SK-N-SH treated with all-trans-retinoic acid at 6 μM for 48 hours (cell line): ENCODE data around the gene APOL2.
"Not testable (repeated sequence)": the region's sequence is repeated elsewhere in the genome, so short reads cannot be mapped to it uniquely, and the experiment has no call there.

Source experiments
- ATAC-seq: fragments of 200-7000 bp; cut with Tn5 transposase; 3 replicates; pipeline ENCODE4 v1.9.1; 2020; ENCODE audit warnings: mild to moderate bottlenecking, moderate library complexity
- ARNTL ChIP-seq: fragments of 450-650 bp; formaldehyde crosslinking; IDR thresholded peaks from 2 replicates; pipeline ENCODE4 v1.5.0; 2020; ENCODE audit warnings: low read depth, mild to moderate bottlenecking, moderate library complexity, borderline replicate concordance
- BACH2 ChIP-seq: fragments of 250-450 bp; sonication (Bioruptor Pico); IDR thresholded peaks from 2 replicates; pipeline ENCODE4 v1.9.0; 2021; ENCODE audit warnings: mild to moderate bottlenecking, borderline replicate concordance
- CSDC2 ChIP-seq: fragments of 250-450 bp; sonication (Bioruptor Pico); IDR thresholded peaks from 2 replicates; pipeline ENCODE4 v1.5.0; 2020; ENCODE audit warnings: mild to moderate bottlenecking, moderate library complexity
- ESRRG ChIP-seq: fragments of 250-450 bp; sonication (Bioruptor Pico); IDR thresholded peaks from 2 replicates; pipeline ENCODE4 v1.6.1; 2021; ENCODE audit warnings: mild to moderate bottlenecking
- GLIS3 ChIP-seq: fragments of 250-450 bp; sonication (Bioruptor Pico); IDR thresholded peaks from 2 replicates; pipeline ENCODE4 v1.5.0; 2020; ENCODE audit warnings: mild to moderate bottlenecking, moderate library complexity
- ISL1 ChIP-seq: fragments of 250-450 bp; sonication (Bioruptor Pico); IDR thresholded peaks from 2 replicates; pipeline ENCODE4 v2.1.2; 2022; ENCODE audit warnings: mild to moderate bottlenecking, moderate library complexity
- OSR1 ChIP-seq: fragments of 250-450 bp; sonication (Bioruptor Pico); IDR thresholded peaks from 2 replicates; pipeline ENCODE4 v1.8.0; 2022; ENCODE audit warnings: moderate library complexity, mild to moderate bottlenecking, inconsistent platforms
- PPARA ChIP-seq: fragments of 250-450 bp; sonication (Bioruptor Pico); IDR thresholded peaks from 2 replicates; pipeline ENCODE4 v1.5.0; 2020; ENCODE audit warnings: mild to moderate bottlenecking, borderline replicate concordance
- RARB ChIP-seq: fragments of 250-450 bp; sonication (Bioruptor Pico); IDR thresholded peaks from 2 replicates; pipeline ENCODE4 v1.8.0; 2021; ENCODE audit warnings: mild to moderate bottlenecking, moderate library complexity
- SNAI2 ChIP-seq: fragments of 250-450 bp; sonication (Bioruptor Pico); IDR thresholded peaks from 2 replicates; pipeline ENCODE4 v1.5.0; 2020; ENCODE audit warnings: mild to moderate bottlenecking, moderate library complexity
- TCF4 ChIP-seq: fragments of 250-450 bp; sonication (Bioruptor Pico); IDR thresholded peaks from 2 replicates; pipeline ENCODE4 v1.8.0; 2021; ENCODE audit warnings: mild to moderate bottlenecking, moderate library complexity, borderline replicate concordance
- TOX ChIP-seq: fragments of 250-450 bp; sonication (Bioruptor Pico); IDR thresholded peaks from 2 replicates; pipeline ENCODE4 v1.8.0; 2021; ENCODE audit warnings: mild to moderate bottlenecking, moderate library complexity, borderline replicate concordance
- ZC3H10 ChIP-seq: fragments of 250-450 bp; sonication (Bioruptor Pico); IDR thresholded peaks from 2 replicates; pipeline ENCODE4 v1.5.1; 2021; ENCODE audit warnings: mild to moderate bottlenecking, moderate library complexity
- ZFP3 ChIP-seq: fragments of 250-450 bp; sonication (Bioruptor Pico); IDR thresholded peaks from 2 replicates; pipeline ENCODE4 v1.5.0; 2020; ENCODE audit warnings: mild to moderate bottlenecking, moderate library complexity
- ZFP30 ChIP-seq: fragments of 450-650 bp; formaldehyde crosslinking; IDR thresholded peaks from 2 replicates; pipeline ENCODE4 v1.5.0; 2022; ENCODE audit warnings: mild to moderate bottlenecking, moderate library complexity
- ZNF565 ChIP-seq: fragments of 450-650 bp; formaldehyde crosslinking; conservative IDR thresholded peaks from 2 replicates; pipeline ENCODE4 v1.5.0; 2020; ENCODE audit warnings: low read depth, mild to moderate bottlenecking, moderate library complexity
- ZNF70 ChIP-seq: fragments of 450-650 bp; formaldehyde crosslinking; IDR thresholded peaks from 2 replicates; pipeline ENCODE4 v1.5.0; 2020; ENCODE audit warnings: mild to moderate bottlenecking, moderate library complexity
- ZNF8 ChIP-seq: fragments of 450-650 bp; formaldehyde crosslinking; IDR thresholded peaks from 2 replicates; pipeline ENCODE4 v1.5.0; 2020; ENCODE audit warnings: mild to moderate bottlenecking, moderate library complexity
- TF ChIP-seq, protein P1 (sequence below): fragments of 250-450 bp; sonication (Bioruptor Pico); IDR thresholded peaks from 2 replicates; pipeline ENCODE4 v1.5.1; 2021; ENCODE audit warnings: mild to moderate bottlenecking, moderate library complexity
- TF ChIP-seq, protein P2 (sequence below): fragments of 250-450 bp; sonication (Bioruptor Pico); IDR thresholded peaks from 2 replicates; pipeline ENCODE4 v1.5.1; 2020; ENCODE audit warnings: low read depth, mild to moderate bottlenecking, moderate library complexity
- TF ChIP-seq, protein P3 (sequence below): fragments of 250-450 bp; sonication (Bioruptor Pico); IDR thresholded peaks from 2 replicates; pipeline ENCODE4 v1.5.0; 2020; ENCODE audit warnings: mild to moderate bottlenecking, moderate library complexity
- TF ChIP-seq, protein P4 (sequence below): fragments of 250-450 bp; sonication (Bioruptor Pico); IDR thresholded peaks from 2 replicates; pipeline ENCODE4 v1.8.0; 2020; ENCODE audit warnings: mild to moderate bottlenecking, moderate library complexity, borderline replicate concordance

APOL2 gene

DNA sequence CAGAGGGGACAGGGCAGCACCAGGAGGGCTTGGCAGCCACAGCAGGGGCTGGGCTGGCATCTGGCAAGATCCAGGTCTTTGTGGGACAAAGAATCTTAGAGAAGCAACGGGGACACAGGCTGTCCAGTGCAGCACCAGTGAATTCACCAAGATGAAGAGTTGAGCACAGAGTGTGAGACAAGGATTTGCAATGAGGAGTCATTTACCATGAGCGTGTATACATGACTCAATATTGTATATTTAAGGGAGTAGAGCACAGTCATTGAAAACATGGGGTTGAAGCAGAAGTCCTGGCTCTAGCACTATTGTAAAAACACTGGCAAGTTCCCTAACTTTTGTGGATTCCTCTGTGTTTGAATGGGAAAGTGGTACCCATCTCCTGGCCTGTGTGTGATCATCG, 17.2 kb upstream of the APOL2 start:
- TF ChIP-seq BACH2 (CRISPR knock-in tag): no peak
- no peak for TF ChIP-seq OSR1 (CRISPR knock-in tag)
- TF ChIP-seq ZFP30 (CRISPR knock-in tag): no peak
- TF ChIP-seq SNAI2 (CRISPR knock-in tag): no peak
- TF ChIP-seq ARNTL (CRISPR knock-in tag): no peak
- no peak for TF ChIP-seq ISL1 (CRISPR knock-in tag)
- TF ChIP-seq TOX (CRISPR knock-in tag): no peak
- no peak for TF ChIP-seq ZNF8
- TF ChIP-seq, protein P1, sequence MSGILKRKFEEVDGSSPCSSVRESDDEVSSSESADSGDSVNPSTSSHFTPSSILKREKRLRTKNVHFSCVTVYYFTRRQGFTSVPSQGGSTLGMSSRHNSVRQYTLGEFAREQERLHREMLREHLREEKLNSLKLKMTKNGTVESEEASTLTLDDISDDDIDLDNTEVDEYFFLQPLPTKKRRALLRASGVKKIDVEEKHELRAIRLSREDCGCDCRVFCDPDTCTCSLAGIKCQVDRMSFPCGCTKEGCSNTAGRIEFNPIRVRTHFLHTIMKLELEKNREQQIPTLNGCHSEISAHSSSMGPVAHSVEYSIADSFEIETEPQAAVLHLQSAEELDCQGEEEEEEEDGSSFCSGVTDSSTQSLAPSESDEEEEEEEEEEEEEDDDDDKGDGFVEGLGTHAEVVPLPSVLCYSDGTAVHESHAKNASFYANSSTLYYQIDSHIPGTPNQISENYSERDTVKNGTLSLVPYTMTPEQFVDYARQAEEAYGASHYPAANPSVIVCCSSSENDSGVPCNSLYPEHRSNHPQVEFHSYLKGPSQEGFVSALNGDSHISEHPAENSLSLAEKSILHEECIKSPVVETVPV: no peak
- TF ChIP-seq ZC3H10 (CRISPR knock-in tag): no peak
- TF ChIP-seq PPARA (CRISPR knock-in tag): no peak
- no peak for TF ChIP-seq CSDC2
- no peak for TF ChIP-seq ZFP3 (CRISPR knock-in tag)
- TF ChIP-seq, protein P2, sequence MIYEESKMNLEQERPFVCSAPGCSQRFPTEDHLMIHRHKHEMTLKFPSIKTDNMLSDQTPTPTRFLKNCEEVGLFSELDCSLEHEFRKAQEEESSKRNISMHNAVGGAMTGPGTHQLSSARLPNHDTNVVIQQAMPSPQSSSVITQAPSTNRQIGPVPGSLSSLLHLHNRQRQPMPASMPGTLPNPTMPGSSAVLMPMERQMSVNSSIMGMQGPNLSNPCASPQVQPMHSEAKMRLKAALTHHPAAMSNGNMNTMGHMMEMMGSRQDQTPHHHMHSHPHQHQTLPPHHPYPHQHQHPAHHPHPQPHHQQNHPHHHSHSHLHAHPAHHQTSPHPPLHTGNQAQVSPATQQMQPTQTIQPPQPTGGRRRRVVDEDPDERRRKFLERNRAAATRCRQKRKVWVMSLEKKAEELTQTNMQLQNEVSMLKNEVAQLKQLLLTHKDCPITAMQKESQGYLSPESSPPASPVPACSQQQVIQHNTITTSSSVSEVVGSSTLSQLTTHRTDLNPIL (CRISPR knock-in tag): no peak
- TF ChIP-seq RARB (CRISPR knock-in tag): no peak
- no peak for TF ChIP-seq ZNF565 (CRISPR knock-in tag)
- TF ChIP-seq, protein P3, sequence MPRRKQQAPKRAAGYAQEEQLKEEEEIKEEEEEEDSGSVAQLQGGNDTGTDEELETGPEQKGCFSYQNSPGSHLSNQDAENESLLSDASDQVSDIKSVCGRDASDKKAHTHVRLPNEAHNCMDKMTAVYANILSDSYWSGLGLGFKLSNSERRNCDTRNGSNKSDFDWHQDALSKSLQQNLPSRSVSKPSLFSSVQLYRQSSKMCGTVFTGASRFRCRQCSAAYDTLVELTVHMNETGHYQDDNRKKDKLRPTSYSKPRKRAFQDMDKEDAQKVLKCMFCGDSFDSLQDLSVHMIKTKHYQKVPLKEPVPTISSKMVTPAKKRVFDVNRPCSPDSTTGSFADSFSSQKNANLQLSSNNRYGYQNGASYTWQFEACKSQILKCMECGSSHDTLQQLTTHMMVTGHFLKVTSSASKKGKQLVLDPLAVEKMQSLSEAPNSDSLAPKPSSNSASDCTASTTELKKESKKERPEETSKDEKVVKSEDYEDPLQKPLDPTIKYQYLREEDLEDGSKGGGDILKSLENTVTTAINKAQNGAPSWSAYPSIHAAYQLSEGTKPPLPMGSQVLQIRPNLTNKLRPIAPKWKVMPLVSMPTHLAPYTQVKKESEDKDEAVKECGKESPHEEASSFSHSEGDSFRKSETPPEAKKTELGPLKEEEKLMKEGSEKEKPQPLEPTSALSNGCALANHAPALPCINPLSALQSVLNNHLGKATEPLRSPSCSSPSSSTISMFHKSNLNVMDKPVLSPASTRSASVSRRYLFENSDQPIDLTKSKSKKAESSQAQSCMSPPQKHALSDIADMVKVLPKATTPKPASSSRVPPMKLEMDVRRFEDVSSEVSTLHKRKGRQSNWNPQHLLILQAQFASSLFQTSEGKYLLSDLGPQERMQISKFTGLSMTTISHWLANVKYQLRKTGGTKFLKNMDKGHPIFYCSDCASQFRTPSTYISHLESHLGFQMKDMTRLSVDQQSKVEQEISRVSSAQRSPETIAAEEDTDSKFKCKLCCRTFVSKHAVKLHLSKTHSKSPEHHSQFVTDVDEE (CRISPR knock-in tag): no peak
- TF ChIP-seq, protein P4, sequence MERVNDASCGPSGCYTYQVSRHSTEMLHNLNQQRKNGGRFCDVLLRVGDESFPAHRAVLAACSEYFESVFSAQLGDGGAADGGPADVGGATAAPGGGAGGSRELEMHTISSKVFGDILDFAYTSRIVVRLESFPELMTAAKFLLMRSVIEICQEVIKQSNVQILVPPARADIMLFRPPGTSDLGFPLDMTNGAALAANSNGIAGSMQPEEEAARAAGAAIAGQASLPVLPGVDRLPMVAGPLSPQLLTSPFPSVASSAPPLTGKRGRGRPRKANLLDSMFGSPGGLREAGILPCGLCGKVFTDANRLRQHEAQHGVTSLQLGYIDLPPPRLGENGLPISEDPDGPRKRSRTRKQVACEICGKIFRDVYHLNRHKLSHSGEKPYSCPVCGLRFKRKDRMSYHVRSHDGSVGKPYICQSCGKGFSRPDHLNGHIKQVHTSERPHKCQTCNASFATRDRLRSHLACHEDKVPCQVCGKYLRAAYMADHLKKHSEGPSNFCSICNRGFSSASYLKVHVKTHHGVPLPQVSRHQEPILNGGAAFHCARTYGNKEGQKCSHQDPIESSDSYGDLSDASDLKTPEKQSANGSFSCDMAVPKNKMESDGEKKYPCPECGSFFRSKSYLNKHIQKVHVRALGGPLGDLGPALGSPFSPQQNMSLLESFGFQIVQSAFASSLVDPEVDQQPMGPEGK (CRISPR knock-in tag): no peak
- TF ChIP-seq ESRRG (CRISPR knock-in tag): no peak
- TF ChIP-seq GLIS3 (CRISPR knock-in tag): no peak
- TF ChIP-seq, all 23 proteins: peak for 0
- ATAC-seq: no peak

DNA sequence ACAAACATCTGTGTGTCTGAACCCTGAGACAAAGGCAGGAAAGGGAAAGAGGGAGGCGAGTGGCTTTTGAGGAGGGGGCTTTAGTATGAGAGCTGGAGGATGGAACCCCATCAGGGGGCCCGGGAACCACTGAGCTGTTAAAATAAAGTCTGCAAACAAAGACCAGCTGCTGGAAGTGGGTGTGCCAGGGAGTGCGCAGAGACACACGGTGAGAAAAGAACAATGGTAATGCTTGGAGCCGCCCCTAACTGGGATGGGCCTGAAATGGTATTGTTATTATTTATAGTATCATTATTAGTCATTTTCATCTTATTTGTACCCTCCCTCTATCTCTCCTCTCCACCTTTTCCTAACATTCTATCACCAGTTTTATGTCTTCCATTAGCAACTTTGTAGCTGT, 16.2 kb upstream of the APOL2 start:
- ATAC-seq: not testable (repeated sequence)

DNA sequence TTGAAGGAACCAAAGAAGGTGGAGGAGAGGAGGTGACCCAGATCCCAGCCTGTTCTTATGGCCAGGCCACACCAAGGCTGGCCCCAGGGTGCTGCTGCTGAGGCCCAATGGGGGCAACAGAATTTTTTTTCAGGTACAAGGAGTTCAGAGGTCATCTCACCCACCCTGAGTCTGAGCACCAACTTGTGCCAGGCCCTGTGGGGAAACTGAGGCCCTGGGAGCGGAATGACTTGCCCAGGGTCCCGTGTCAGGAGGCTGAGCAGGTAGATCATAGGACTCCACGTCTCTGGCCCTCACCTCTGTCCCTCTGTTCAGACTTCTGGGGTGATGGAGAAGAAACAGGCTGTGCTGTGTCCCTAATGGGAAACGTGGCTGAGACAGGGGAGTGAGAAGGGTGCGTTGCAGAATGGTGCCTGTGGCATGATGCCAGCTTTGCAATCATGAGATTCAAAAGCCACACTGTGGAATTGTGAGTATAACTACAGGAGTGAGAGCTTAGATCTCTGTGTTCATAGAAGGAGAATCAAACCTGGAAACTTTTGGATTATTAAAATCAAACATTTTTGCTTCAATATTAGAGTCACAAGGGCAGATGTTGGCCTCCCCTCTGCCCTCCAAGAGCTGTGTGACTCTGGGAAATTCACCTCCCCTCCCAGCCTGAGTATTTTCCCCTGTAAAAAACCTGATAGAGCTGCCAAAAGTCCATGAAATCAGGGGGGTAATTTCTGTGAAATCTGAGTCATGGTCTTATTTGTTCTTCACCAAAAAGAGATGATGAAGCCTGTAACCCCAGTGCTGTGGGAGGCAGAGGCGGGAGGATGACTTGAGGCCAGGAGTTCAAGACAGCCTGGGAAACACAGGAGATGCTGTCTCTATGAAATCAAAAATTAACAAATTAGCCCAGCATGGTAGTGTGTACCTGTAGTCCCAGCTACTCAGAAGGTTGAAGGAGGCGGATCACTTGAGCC, 14.5 kb upstream of the APOL2 start:
- ATAC-seq: no peak
- no peak for TF ChIP-seq ZNF8
- TF ChIP-seq PPARA (CRISPR knock-in tag): no peak
- no peak for TF ChIP-seq ISL1 (CRISPR knock-in tag)
- TF ChIP-seq TCF4 (CRISPR knock-in tag): no peak
- no peak for TF ChIP-seq BACH2 (CRISPR knock-in tag)
- TF ChIP-seq, protein P3 (CRISPR knock-in tag): no peak
- TF ChIP-seq ZNF70 (CRISPR knock-in tag): no peak
- TF ChIP-seq ZC3H10 (CRISPR knock-in tag): no peak
- TF ChIP-seq, protein P2 (CRISPR knock-in tag): no peak
- no peak for TF ChIP-seq ZNF565 (CRISPR knock-in tag)
- TF ChIP-seq ARNTL (CRISPR knock-in tag): no peak
- no peak for TF ChIP-seq SNAI2 (CRISPR knock-in tag)
- TF ChIP-seq ESRRG (CRISPR knock-in tag): no peak
- TF ChIP-seq, all 23 proteins: peak for 0
